AG08395 (cell line): Measurements from ENCODE around the gene ITPR2.

Source experiments
- DNase-seq: peaks from one replicate; pipeline ENCODE4 v3.0.0; 2012; ENCODE audit warnings: mixed read lengths, low spot score

The ITPR2 gene

GRCh38 chr12:26292596-26292995 lies 540.4 kb downstream of the ITPR2 start:
- no peak for DNase-seq

DNA sequence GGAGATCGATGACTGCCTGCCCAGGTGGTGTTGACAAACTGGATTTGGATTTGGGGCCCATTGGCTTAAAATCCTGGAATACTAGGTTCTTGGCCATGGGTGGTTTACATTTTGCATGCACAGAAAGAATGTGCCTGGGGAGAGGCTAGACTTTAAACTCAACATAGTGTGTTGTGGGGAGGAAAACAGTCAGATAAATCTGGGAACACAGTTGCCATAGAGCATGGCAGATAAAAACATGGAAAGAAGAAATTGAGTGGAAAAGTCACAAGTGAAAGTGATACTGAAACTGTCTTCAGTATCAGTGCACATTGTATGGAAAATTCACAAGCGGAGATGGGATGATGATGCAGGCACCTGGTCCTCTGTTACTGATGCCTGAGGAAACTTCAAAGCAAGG lies 542.4 kb downstream of the ITPR2 start:
- no peak for DNase-seq

- DNase-seq, result no peak
Observed at GRCh38 chr12:26287671-26288381, 545.2 kb downstream of the ITPR2 start.
